ENCODE data around the gene HPCA.

HPCA gene

DNA sequence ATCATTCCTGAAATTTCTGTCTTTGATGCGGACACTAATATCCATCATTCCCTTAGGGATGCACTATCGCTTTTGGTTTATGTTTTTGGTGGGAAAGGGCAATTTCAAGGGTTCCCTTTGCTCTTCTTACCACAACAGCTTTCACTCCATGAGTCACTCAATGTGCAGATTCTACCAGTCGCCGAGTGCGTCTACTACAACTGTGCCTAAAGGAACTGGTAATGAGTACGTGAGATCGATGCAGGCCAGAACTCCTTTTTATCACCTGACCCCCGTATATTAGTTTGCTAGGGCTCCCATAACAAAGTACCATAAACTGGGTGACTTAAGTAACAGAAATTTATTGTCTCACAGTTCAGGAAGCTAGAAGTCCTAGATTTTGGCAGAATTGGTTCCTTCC, 42.4 kb downstream of the HPCA start:
- no peaks in the 10 kb centered on the region for H3K36me3 ChIP-seq (replicated peaks; ENCODE audit: low read depth, low read length)
- no peaks in the 10 kb centered on the region for H3K9me3 ChIP-seq (ENCODE audit: insufficient read depth, low read length)
- no peaks in the 10 kb centered on the region for H3K79me2 ChIP-seq (ENCODE audit: low read length)
- no peaks in the 10 kb centered on the region for H3K27me3 ChIP-seq (ENCODE audit: low read depth, low read length)
- no peaks in the 10 kb centered on the region for H3K4me1 ChIP-seq (ENCODE audit: low read length)
- H4K20me1 ChIP-seq (ENCODE audit: insufficient read depth, low read length) = no peaks in the 10 kb centered on the region
- H3K4me2 ChIP-seq (ENCODE audit: low read length) = no peak overlapping the region
- H3K27ac ChIP-seq (ENCODE audit: low read length) = no peak overlapping the region
- no peak overlapping the region for H2AFZ ChIP-seq (ENCODE audit: low read depth, low read length)
- TF ChIP-seq, protein P1, sequence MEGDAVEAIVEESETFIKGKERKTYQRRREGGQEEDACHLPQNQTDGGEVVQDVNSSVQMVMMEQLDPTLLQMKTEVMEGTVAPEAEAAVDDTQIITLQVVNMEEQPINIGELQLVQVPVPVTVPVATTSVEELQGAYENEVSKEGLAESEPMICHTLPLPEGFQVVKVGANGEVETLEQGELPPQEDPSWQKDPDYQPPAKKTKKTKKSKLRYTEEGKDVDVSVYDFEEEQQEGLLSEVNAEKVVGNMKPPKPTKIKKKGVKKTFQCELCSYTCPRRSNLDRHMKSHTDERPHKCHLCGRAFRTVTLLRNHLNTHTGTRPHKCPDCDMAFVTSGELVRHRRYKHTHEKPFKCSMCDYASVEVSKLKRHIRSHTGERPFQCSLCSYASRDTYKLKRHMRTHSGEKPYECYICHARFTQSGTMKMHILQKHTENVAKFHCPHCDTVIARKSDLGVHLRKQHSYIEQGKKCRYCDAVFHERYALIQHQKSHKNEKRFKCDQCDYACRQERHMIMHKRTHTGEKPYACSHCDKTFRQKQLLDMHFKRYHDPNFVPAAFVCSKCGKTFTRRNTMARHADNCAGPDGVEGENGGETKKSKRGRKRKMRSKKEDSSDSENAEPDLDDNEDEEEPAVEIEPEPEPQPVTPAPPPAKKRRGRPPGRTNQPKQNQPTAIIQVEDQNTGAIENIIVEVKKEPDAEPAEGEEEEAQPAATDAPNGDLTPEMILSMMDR (IDR thresholded peaks at IDR 0.05; ENCODE audit: low read depth, low read length) = no peak
- no peak for TF ChIP-seq EZH2phosphoT487 (IDR thresholded peaks at IDR 0.05; ENCODE audit: low read depth)
- no peak overlapping the region for H3K4me3 ChIP-seq (ENCODE audit: low read length)
- H3K9ac ChIP-seq (ENCODE audit: low read length) = no peak overlapping the region

DNA sequence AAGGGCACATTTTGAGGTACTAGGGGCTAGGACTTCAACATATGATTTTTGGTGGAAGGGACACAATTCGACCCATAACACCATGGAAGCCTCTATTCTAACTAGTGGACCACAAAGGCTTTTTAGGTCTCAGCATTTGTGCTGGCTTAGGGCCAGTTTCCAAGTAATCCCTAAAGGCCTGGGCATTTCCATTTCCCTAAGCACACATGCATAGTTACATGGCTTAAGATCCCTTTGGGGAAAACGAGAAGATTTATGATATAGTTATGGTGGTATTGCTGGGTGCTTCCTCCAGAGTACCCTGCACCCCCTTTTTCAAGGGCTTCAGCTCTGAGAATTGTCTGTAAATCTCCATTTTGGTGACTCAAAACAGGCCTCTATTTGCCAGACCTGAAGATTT, 43.1 kb downstream of the HPCA start:
- no peaks in the 10 kb centered on the region for H3K4me1 ChIP-seq (ENCODE audit: low read length)
- no peaks in the 10 kb centered on the region for H3K79me2 ChIP-seq (ENCODE audit: low read length)
- TF ChIP-seq, protein P1 (IDR thresholded peaks at IDR 0.05; ENCODE audit: low read depth, low read length) = no peak
- TF ChIP-seq EZH2phosphoT487 (IDR thresholded peaks at IDR 0.05; ENCODE audit: low read depth) = no peak
- no peaks in the 10 kb centered on the region for H3K9me3 ChIP-seq (ENCODE audit: insufficient read depth, low read length)
- H2AFZ ChIP-seq (ENCODE audit: low read depth, low read length) = no peak overlapping the region
- H3K27me3 ChIP-seq (ENCODE audit: low read depth, low read length) = no peaks in the 10 kb centered on the region
- H3K9ac ChIP-seq (ENCODE audit: low read length) = no peak overlapping the region
- H3K4me3 ChIP-seq (ENCODE audit: low read length) = no peak overlapping the region
- H4K20me1 ChIP-seq (ENCODE audit: insufficient read depth, low read length) = no peaks in the 10 kb centered on the region
- no peak overlapping the region for H3K27ac ChIP-seq (ENCODE audit: low read length)
- H3K36me3 ChIP-seq (replicated peaks; ENCODE audit: low read depth, low read length) = no peaks in the 10 kb centered on the region
- H3K4me2 ChIP-seq (ENCODE audit: low read length) = no peak overlapping the region

GRCh38 chr1:32931760-32932159, 45.5 kb downstream of the HPCA start:
- H3K27me3 ChIP-seq (ENCODE audit: low read depth, low read length) = no peaks in the 10 kb centered on the region
- TF ChIP-seq, protein P1 (IDR thresholded peaks at IDR 0.05; ENCODE audit: low read depth, low read length) = no peak
- no peak for TF ChIP-seq EZH2phosphoT487 (IDR thresholded peaks at IDR 0.05; ENCODE audit: low read depth)
- H3K79me2 ChIP-seq (ENCODE audit: low read length) = no peaks in the 10 kb centered on the region
- no peak overlapping the region for H3K27ac ChIP-seq (ENCODE audit: low read length)
- no peak overlapping the region for H3K4me2 ChIP-seq (ENCODE audit: low read length)
- H3K4me3 ChIP-seq (ENCODE audit: low read length) = no peak overlapping the region
- H3K9me3 ChIP-seq (ENCODE audit: insufficient read depth, low read length) = no peaks in the 10 kb centered on the region
- no peaks in the 10 kb centered on the region for H4K20me1 ChIP-seq (ENCODE audit: insufficient read depth, low read length)
- peaks cover 5% of the 10 kb centered on the region for H3K36me3 ChIP-seq (replicated peaks; ENCODE audit: low read depth, low read length)
- no peak overlapping the region for H2AFZ ChIP-seq (ENCODE audit: low read depth, low read length)
- H3K4me1 ChIP-seq (ENCODE audit: low read length) = no peaks in the 10 kb centered on the region
- no peak overlapping the region for H3K9ac ChIP-seq (ENCODE audit: low read length)

DNA sequence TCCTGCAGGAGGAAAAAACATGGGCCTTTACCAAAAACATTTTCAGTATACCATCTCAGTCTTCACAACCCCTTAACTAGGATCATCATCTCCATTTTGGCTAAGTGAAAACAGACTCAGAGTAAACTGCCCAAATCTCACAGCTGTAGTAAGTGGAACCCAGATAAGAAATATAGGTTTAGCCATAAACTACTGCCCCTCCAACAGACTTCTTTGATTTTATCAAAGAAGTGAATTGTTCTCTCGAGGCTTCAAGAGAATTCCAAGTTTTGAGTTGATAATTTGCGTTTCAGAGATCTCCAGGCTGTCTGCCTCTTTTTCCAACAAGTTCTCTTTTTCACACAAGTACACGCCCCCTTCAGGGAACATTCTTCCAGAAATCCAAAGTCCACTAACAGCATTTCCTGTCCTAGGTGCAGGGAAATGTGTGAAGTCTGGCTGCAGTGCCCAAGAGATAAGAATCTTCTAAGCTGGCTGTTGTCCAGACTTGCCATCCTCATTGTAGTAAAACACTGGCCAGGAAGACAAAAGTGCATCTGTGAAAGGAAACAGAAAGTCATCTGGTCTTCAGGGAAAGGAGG, 47.5 kb downstream of the HPCA start:
- Histone ChIP-seq H3K4me3 (ENCODE audit: low read length) (no peak overlapping the region), H3K9ac (ENCODE audit: low read length) (no peak overlapping the region), H3K36me3 (replicated peaks; ENCODE audit: low read depth, low read length) (peaks cover 8% of the 10 kb centered on the region), H3K79me2 (ENCODE audit: low read length) (no peaks in the 10 kb centered on the region), H3K4me1 (ENCODE audit: low read length) (no peaks in the 10 kb centered on the region), H2AFZ (ENCODE audit: low read depth, low read length) (no peak overlapping the region), H3K4me2 (ENCODE audit: low read length) (no peak overlapping the region), H3K27me3 (ENCODE audit: low read depth, low read length) (no peaks in the 10 kb centered on the region), H3K9me3 (ENCODE audit: insufficient read depth, low read length) (no peaks in the 10 kb centered on the region), H4K20me1 (ENCODE audit: insufficient read depth, low read length) (no peaks in the 10 kb centered on the region), H3K27ac (ENCODE audit: low read length) (no peak overlapping the region; the same call in 1 of the 2 replicates)
- no peak for TF ChIP-seq EZH2phosphoT487 (IDR thresholded peaks at IDR 0.05; ENCODE audit: low read depth)
- TF ChIP-seq, protein P1 (IDR thresholded peaks at IDR 0.05; ENCODE audit: low read depth, low read length) = no peak
